Loucy (cell line): ENCODE measurements around the gene BEND4.

ENCODE experiments used
- CTCF ChIP-seq: fragments of 200-600 bp; sonication (generic); conservative IDR thresholded peaks from 2 replicates; pipeline ENCODE4 v1.5.1; 2014; ENCODE audit warnings: mild to moderate bottlenecking, antibody characterized with exemption, low read length
- EZH2phosphoT487 ChIP-seq: fragments of 200-600 bp; IDR thresholded peaks from 2 replicates; pipeline ENCODE4 v1.6.1; 2018; ENCODE audit warnings: antibody characterized with exemption, mild to moderate bottlenecking, moderate library complexity, borderline replicate concordance

DNA sequence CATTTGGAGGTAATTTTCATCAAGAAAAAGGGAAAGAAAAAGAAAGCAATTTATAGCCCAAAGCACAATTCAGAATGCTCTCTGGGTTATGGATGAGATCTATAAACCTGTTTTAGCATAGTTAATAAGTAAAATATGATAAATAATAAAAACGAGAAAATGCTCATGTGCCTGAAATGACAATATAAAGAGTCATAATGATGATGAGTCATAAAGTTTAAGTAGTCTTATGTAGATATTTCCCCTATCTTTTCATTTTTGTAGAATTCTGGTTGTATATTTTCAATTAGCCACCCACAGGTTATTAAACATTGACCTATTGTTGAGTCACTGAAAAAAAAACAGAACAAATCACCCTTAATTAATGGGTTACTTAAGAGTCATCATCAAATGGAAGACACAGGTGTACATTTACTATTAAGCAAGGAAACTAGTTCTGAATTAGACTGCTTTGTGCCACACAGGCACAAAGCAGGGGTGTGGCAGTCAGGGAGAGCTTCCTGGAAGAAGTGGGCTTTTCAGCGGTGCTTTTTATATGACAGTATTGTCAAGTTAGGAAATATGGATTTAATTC lies 29.3 kb downstream of the BEND4 start:
- no peak for TF ChIP-seq CTCF
- no peak for TF ChIP-seq EZH2phosphoT487
